ENCODE data around the gene ATP11C. TPM values are rescaled to one million over a fixed set of nuclear protein-coding genes. Genes with fewer than 3 reads are reported as not detected.
"Not testable (repeated sequence)": the region's sequence is repeated elsewhere in the genome, so short reads cannot be mapped to it uniquely, and the experiment has no call there.

The ATP11C gene
- polyA plus RNA-seq, 2 donors: 1.7 to 3.4 TPM

GRCh38 chrX:139881130-139881529, 51.7 kb downstream of the ATP11C start:
- Histone ChIP-seq H3K36me3 (ENCODE audit: control insufficient read depth in 2 of 2, insufficient read depth in 2 of 2, low read length in 1 of 2) (no peaks in the 10 kb centered on the region), H3K4me3 (ENCODE audit: low read depth in 1 of 2, low read length in 2 of 2) (no peak overlapping the region), H3K27ac (ENCODE audit: low read depth in 2 of 2, low read length in 1 of 2) (no peak overlapping the region), H3K4me1 (ENCODE audit: control insufficient read depth in 2 of 2, insufficient read depth in 2 of 2, low read length in 1 of 2) (no peaks in the 10 kb centered on the region), H3K9me3 (ENCODE audit: control insufficient read depth in 2 of 2, insufficient read depth in 1 of 2, low read depth in 1 of 2, low read length in 1 of 2) (peaks cover 0 to 2% of the 10 kb centered on the region in 2 donors), H3K27me3 (ENCODE audit: control insufficient read depth in 1 of 2, insufficient read depth in 2 of 2, low read length in 2 of 2) (no peaks in the 10 kb centered on the region)
- 60 to 76% methylated on average over 4 of the region's 4 CpGs for WGBS, 2 donors

- Histone ChIP-seq H3K27ac (ENCODE audit: low read depth in 2 of 2, low read length in 1 of 2) (no peak overlapping the region), H3K36me3 (ENCODE audit: control insufficient read depth in 2 of 2, insufficient read depth in 2 of 2, low read length in 1 of 2) (no peaks in the 10 kb centered on the region), H3K4me3 (ENCODE audit: low read depth in 1 of 2, low read length in 2 of 2) (no peak overlapping the region), H3K9me3 (ENCODE audit: control insufficient read depth in 2 of 2, insufficient read depth in 1 of 2, low read depth in 1 of 2, low read length in 1 of 2) (peaks cover 0 to 2% of the 10 kb centered on the region in 2 donors), H3K27me3 (ENCODE audit: control insufficient read depth in 1 of 2, insufficient read depth in 2 of 2, low read length in 2 of 2) (no peaks in the 10 kb centered on the region), H3K4me1 (ENCODE audit: control insufficient read depth in 2 of 2, insufficient read depth in 2 of 2, low read length in 1 of 2) (no peaks in the 10 kb centered on the region)
- WGBS, 2 donors: 60 to 67% methylated on average over 11 of the region's 11 CpGs
Measured at GRCh38 chrX:139877710-139878414, 55.0 kb downstream of the ATP11C start.

GRCh38 chrX:139875841-139876240, 57.0 kb downstream of the ATP11C start:
- H3K9me3 ChIP-seq (ENCODE audit: control insufficient read depth in 2 of 2, insufficient read depth in 1 of 2, low read depth in 1 of 2, low read length in 1 of 2): peaks cover 0 to 2% of the 10 kb centered on the region in 2 donors
- H3K27me3 ChIP-seq (ENCODE audit: control insufficient read depth in 1 of 2, insufficient read depth in 2 of 2, low read length in 2 of 2): no peaks in the 10 kb centered on the region
- no peaks in the 10 kb centered on the region for H3K4me1 ChIP-seq (ENCODE audit: control insufficient read depth in 2 of 2, insufficient read depth in 2 of 2, low read length in 1 of 2)
- H3K4me3 ChIP-seq (ENCODE audit: low read depth in 1 of 2, low read length in 2 of 2): no peak overlapping the region
- H3K36me3 ChIP-seq (ENCODE audit: control insufficient read depth in 2 of 2, insufficient read depth in 2 of 2, low read length in 1 of 2): no peaks in the 10 kb centered on the region
- no peak overlapping the region for H3K27ac ChIP-seq (ENCODE audit: low read depth in 2 of 2, low read length in 1 of 2)
- 39 to 45% methylated on average over 2 of the region's 2 CpGs for WGBS, 2 donors

- Histone ChIP-seq H3K4me3 (ENCODE audit: low read depth in 1 of 2, low read length in 2 of 2) (no peak overlapping the region), H3K4me1 (ENCODE audit: control insufficient read depth in 2 of 2, insufficient read depth in 2 of 2, low read length in 1 of 2) (no peaks in the 10 kb centered on the region), H3K9me3 (ENCODE audit: control insufficient read depth in 2 of 2, insufficient read depth in 1 of 2, low read depth in 1 of 2, low read length in 1 of 2) (no peaks in the 10 kb centered on the region), H3K36me3 (ENCODE audit: control insufficient read depth in 2 of 2, insufficient read depth in 2 of 2, low read length in 1 of 2) (no peaks in the 10 kb centered on the region), H3K27me3 (ENCODE audit: control insufficient read depth in 1 of 2, insufficient read depth in 2 of 2, low read length in 2 of 2) (no peaks in the 10 kb centered on the region), H3K27ac (ENCODE audit: low read depth in 2 of 2, low read length in 1 of 2) (no peak overlapping the region)
- whole genome bisulfite sequencing, 2 donors: 65 to 92% methylated on average over 1 of the region's 1 CpG
Measured at GRCh38 chrX:139869796-139870195, 63.1 kb downstream of the ATP11C start.

DNA sequence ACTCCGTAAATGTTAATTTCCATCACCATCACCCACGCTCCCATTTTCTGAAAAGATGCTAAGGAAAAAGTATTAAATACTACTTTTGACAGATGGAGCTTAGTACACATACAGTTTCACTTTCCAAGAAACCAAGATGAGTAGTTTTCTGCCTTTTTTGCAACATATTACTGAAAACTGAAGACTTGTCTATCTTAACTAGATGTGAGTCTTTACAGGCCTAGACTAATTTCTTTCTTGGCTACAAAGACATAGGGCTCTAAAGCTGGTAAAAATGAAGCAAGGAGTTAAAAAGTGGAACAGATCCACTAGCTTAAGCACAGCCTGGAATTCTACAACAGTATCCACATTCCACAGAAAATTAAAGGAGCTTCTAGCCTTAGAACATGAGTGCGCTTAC, 68.2 kb downstream of the ATP11C start:
- Histone ChIP-seq H3K36me3 (ENCODE audit: control insufficient read depth in 2 of 2, insufficient read depth in 2 of 2, low read length in 1 of 2) (no peaks in the 10 kb centered on the region), H3K4me1 (ENCODE audit: control insufficient read depth in 2 of 2, insufficient read depth in 2 of 2, low read length in 1 of 2) (no peaks in the 10 kb centered on the region), H3K27ac (ENCODE audit: low read depth in 2 of 2, low read length in 1 of 2) (no peak overlapping the region), H3K9me3 (ENCODE audit: control insufficient read depth in 2 of 2, insufficient read depth in 1 of 2, low read depth in 1 of 2, low read length in 1 of 2) (no peaks in the 10 kb centered on the region), H3K27me3 (ENCODE audit: control insufficient read depth in 1 of 2, insufficient read depth in 2 of 2, low read length in 2 of 2) (no peaks in the 10 kb centered on the region), H3K4me3 (ENCODE audit: low read depth in 1 of 2, low read length in 2 of 2) (no peak overlapping the region)
- WGBS, 2 donors: 93 to 96% methylated on average over 3 of the region's 3 CpGs

GRCh38 chrX:139862208-139862607, 70.6 kb downstream of the ATP11C start:
- H3K9me3 ChIP-seq (ENCODE audit: control insufficient read depth in 2 of 2, insufficient read depth in 1 of 2, low read depth in 1 of 2, low read length in 1 of 2): no peaks in the 10 kb centered on the region
- no peaks in the 10 kb centered on the region for H3K36me3 ChIP-seq (ENCODE audit: control insufficient read depth in 2 of 2, insufficient read depth in 2 of 2, low read length in 1 of 2)
- H3K4me1 ChIP-seq (ENCODE audit: control insufficient read depth in 2 of 2, insufficient read depth in 2 of 2, low read length in 1 of 2): no peaks in the 10 kb centered on the region
- no peak overlapping the region for H3K4me3 ChIP-seq (ENCODE audit: low read depth in 1 of 2, low read length in 2 of 2)
- H3K27ac ChIP-seq (ENCODE audit: low read depth in 2 of 2, low read length in 1 of 2): no peak overlapping the region
- H3K27me3 ChIP-seq (ENCODE audit: control insufficient read depth in 1 of 2, insufficient read depth in 2 of 2, low read length in 2 of 2): no peaks in the 10 kb centered on the region
- 76 to 95% methylated on average over 5 of the region's 5 CpGs for WGBS, 2 donors

DNA sequence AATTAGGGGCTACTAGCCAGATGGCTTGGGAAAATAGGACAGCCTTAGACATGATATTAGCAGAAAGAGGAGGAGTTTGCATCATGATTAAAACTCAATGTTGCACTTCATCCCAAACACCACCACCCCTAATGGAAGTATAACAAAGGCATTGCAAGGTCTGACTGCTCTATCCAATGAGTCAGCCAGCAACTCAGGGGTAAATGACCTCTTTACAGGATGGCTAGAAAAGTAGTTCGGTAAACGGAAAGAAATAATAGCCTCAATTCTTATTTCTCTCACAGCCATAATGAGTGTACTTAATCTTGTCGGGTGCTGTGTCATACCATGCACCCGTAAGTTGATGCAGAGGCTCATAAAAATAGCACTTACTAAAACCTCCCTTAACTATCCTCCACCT, 76.0 kb downstream of the ATP11C start:
- H3K36me3 ChIP-seq (ENCODE audit: control insufficient read depth in 2 of 2, insufficient read depth in 2 of 2, low read length in 1 of 2): not testable (repeated sequence)

GRCh38 chrX:139851730-139852129, 81.1 kb downstream of the ATP11C start:
- Histone ChIP-seq H3K27me3 (ENCODE audit: control insufficient read depth in 1 of 2, insufficient read depth in 2 of 2, low read length in 2 of 2) (no peaks in the 10 kb centered on the region), H3K4me1 (ENCODE audit: control insufficient read depth in 2 of 2, insufficient read depth in 2 of 2, low read length in 1 of 2) (no peaks in the 10 kb centered on the region), H3K4me3 (ENCODE audit: low read depth in 1 of 2, low read length in 2 of 2) (no peak overlapping the region), H3K36me3 (ENCODE audit: control insufficient read depth in 2 of 2, insufficient read depth in 2 of 2, low read length in 1 of 2) (no peaks in the 10 kb centered on the region), H3K9me3 (ENCODE audit: control insufficient read depth in 2 of 2, insufficient read depth in 1 of 2, low read depth in 1 of 2, low read length in 1 of 2) (no peaks in the 10 kb centered on the region), H3K27ac (ENCODE audit: low read depth in 2 of 2, low read length in 1 of 2) (no peak overlapping the region)
- 96 to 99% methylated on average over 3 of the region's 3 CpGs for WGBS, 2 donors

More for the DNA sequence above, 76.0 kb downstream of the ATP11C start:
- not testable (repeated sequence) for H3K4me1 ChIP-seq (ENCODE audit: control insufficient read depth in 2 of 2, insufficient read depth in 2 of 2, low read length in 1 of 2); H3K9me3 ChIP-seq (ENCODE audit: control insufficient read depth in 2 of 2, insufficient read depth in 1 of 2, low read depth in 1 of 2, low read length in 1 of 2); H3K27ac ChIP-seq (ENCODE audit: low read depth in 2 of 2, low read length in 1 of 2); H3K4me3 ChIP-seq (ENCODE audit: low read depth in 1 of 2, low read length in 2 of 2); H3K27me3 ChIP-seq (ENCODE audit: control insufficient read depth in 1 of 2, insufficient read depth in 2 of 2, low read length in 2 of 2)
- WGBS, 2 donors: 85 to 91% methylated on average over 4 of the region's 4 CpGs

DNA sequence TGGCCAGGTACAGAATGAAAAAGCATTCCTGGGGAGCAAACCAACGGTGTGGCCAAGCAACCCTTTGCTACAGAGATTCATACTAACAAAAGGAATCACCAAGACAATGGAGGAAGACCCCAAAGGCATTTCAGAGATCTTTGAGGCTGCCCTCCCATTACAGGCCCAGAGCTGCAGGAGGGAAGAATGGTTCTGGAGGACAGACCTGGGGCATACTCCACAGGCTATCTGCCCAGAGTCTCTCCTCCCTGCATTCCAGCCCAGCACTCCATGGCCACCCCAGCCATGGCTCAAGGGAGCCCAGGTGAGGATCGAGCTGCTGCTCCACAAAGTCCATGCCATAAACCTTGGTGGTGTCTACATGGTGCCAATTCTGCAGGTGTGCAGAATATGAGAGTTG, 81.9 kb downstream of the ATP11C start:
- no peaks in the 10 kb centered on the region for H3K27me3 ChIP-seq (ENCODE audit: control insufficient read depth in 1 of 2, insufficient read depth in 2 of 2, low read length in 2 of 2)
- no peak overlapping the region for H3K27ac ChIP-seq (ENCODE audit: low read depth in 2 of 2, low read length in 1 of 2)
- H3K36me3 ChIP-seq (ENCODE audit: control insufficient read depth in 2 of 2, insufficient read depth in 2 of 2, low read length in 1 of 2): no peaks in the 10 kb centered on the region
- H3K4me1 ChIP-seq (ENCODE audit: control insufficient read depth in 2 of 2, insufficient read depth in 2 of 2, low read length in 1 of 2): no peaks in the 10 kb centered on the region
- no peak overlapping the region for H3K4me3 ChIP-seq (ENCODE audit: low read depth in 1 of 2, low read length in 2 of 2)
- 66 to 91% methylated on average over 2 of the region's 2 CpGs for WGBS, 2 donors
- H3K9me3 ChIP-seq (ENCODE audit: control insufficient read depth in 2 of 2, insufficient read depth in 1 of 2, low read depth in 1 of 2, low read length in 1 of 2): no peaks in the 10 kb centered on the region

DNA sequence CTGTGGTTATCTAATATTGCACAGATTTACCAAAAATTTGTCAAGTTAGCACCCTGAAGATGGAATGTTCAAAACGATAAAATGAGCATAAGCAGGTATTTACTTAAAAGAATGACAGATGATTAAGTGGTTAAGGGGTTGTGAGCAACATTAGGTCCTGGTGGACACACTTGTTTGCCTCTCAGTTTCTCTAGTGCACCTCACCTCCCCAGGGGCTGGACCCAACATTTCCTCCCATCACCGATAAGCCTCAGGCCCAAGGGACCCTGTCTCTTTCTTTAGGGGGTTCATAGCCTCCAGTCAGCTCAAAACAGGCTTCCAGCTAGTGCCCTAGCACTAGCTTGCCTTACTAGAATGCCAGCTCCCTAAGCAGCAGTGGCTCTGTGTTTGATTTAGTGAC, 88.0 kb downstream of the ATP11C start:
- Histone ChIP-seq H3K4me3 (ENCODE audit: low read depth in 1 of 2, low read length in 2 of 2) (no peak overlapping the region), H3K9me3 (ENCODE audit: control insufficient read depth in 2 of 2, insufficient read depth in 1 of 2, low read depth in 1 of 2, low read length in 1 of 2) (no peaks in the 10 kb centered on the region), H3K27me3 (ENCODE audit: control insufficient read depth in 1 of 2, insufficient read depth in 2 of 2, low read length in 2 of 2) (no peaks in the 10 kb centered on the region), H3K27ac (ENCODE audit: low read depth in 2 of 2, low read length in 1 of 2) (no peak overlapping the region), H3K36me3 (ENCODE audit: control insufficient read depth in 2 of 2, insufficient read depth in 2 of 2, low read length in 1 of 2) (no peaks in the 10 kb centered on the region), H3K4me1 (ENCODE audit: control insufficient read depth in 2 of 2, insufficient read depth in 2 of 2, low read length in 1 of 2) (no peaks in the 10 kb centered on the region)
- WGBS, 2 donors: 71 to 74% methylated on average over 2 of the region's 2 CpGs

Measured in esophagus (tissue), 2 donors.